Right lobe of liver (tissue), 4 donors: ENCODE data around the gene SNURF.

Experiments used
- POLR2A ChIP-seq: fragments of 450-650 bp; IDR thresholded peaks from one replicate; pipeline ENCODE4 v1.6.1; 2017; ENCODE audit warnings: antibody characterized with exemption, mild to moderate bottlenecking
- TF ChIP-seq, protein P1 (sequence below), 4 donors: fragments of 200-600 bp in 3 of 4; fragments of 450-650 bp in 1 of 4; IDR thresholded peaks; one replicate each; pipeline versions ENCODE4 v1.5.1 to v1.8.0; 2016 to 2022; ENCODE audit warnings: antibody characterized with exemption in 4 of 4, mild to moderate bottlenecking in 2 of 4
- donor health status: DM: no; HTN: no; CAD: no.
- donor health status: DM: no; HTN: no; CAD: no.
- donor health status: DM: no; HTN: yes; CAD: no.

DNA sequence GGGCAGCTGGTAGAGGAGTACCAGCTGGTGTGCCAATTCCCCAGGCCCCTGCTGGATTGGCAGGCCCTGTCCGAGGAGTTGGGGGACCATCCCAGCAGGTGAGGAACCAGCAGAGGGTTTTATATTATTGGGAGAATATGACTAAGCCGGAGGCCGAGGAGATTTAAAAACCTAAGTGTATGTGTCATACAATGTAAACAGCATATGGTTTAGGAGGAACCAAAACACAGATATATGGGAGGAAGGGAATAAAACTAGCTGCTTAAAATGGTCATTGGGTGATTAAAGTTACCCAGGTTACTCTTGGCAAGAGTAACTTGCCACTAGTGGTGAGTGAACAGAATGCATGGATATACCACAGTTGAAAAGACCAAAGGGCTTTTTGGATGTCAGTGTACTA lies 22.1 kb downstream of the SNURF start:
- TF ChIP-seq, protein P1, sequence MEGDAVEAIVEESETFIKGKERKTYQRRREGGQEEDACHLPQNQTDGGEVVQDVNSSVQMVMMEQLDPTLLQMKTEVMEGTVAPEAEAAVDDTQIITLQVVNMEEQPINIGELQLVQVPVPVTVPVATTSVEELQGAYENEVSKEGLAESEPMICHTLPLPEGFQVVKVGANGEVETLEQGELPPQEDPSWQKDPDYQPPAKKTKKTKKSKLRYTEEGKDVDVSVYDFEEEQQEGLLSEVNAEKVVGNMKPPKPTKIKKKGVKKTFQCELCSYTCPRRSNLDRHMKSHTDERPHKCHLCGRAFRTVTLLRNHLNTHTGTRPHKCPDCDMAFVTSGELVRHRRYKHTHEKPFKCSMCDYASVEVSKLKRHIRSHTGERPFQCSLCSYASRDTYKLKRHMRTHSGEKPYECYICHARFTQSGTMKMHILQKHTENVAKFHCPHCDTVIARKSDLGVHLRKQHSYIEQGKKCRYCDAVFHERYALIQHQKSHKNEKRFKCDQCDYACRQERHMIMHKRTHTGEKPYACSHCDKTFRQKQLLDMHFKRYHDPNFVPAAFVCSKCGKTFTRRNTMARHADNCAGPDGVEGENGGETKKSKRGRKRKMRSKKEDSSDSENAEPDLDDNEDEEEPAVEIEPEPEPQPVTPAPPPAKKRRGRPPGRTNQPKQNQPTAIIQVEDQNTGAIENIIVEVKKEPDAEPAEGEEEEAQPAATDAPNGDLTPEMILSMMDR (IDR thresholded peaks at IDR 0.05), result no peak
- TF ChIP-seq POLR2A, result no peak
